ENCODE results near the gene CREBBP.

DNA sequence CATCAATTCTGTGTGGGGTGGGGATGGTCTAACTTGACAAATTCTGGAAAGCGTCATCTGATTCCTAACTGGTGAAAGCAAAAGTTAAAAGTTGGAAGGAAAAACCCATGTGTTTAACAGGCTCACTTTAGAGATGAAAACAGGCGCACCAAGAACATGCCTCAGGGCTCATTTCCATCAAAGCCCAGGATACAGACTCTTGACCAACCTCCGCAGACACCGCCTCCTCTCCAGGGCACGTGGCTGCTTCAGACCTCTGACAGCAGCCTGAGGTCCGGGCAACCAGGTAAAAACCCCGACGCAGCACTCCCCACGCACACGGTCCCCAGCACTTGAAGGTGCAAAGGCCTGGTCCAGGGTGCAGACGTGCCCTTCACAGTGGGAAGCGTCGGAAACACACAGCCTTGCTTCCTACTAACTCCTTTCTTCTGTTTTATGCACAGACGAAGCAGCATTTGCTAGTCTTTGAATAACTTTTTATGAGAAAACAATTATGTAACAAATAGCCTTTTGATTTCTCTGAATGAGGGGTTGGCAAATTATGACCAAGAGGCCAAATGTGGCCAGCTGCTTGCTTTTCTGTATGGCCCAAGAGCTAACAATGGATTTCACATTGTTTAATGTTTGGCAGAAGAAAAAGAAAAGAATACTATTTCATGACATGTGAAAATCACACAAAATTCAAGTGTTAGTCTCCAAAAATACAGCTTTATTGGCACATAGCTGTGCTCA, 119.0 kb downstream of the CREBBP start:
- TF ChIP-seq, protein P1, sequence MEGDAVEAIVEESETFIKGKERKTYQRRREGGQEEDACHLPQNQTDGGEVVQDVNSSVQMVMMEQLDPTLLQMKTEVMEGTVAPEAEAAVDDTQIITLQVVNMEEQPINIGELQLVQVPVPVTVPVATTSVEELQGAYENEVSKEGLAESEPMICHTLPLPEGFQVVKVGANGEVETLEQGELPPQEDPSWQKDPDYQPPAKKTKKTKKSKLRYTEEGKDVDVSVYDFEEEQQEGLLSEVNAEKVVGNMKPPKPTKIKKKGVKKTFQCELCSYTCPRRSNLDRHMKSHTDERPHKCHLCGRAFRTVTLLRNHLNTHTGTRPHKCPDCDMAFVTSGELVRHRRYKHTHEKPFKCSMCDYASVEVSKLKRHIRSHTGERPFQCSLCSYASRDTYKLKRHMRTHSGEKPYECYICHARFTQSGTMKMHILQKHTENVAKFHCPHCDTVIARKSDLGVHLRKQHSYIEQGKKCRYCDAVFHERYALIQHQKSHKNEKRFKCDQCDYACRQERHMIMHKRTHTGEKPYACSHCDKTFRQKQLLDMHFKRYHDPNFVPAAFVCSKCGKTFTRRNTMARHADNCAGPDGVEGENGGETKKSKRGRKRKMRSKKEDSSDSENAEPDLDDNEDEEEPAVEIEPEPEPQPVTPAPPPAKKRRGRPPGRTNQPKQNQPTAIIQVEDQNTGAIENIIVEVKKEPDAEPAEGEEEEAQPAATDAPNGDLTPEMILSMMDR (conservative IDR thresholded peaks at IDR 0.05 in 1 of 2, IDR thresholded peaks at IDR 0.05 in 1 of 2; ENCODE audit: low read depth in 1 of 2, low read length in 2 of 2), result no peak
- no peak for TF ChIP-seq EZH2 (IDR thresholded peaks at IDR 0.05; ENCODE audit: low read length, missing control alignments)
